Neural progenitor cell (in vitro differentiated cells): ENCODE data around the gene CHRD. TPM values are rescaled to one million over a fixed set of nuclear protein-coding genes. Genes with fewer than 3 reads are reported as not detected.

Experiments
- DNase-seq: peaks from one replicate; pipeline ENCODE4 v3.0.0-alpha.2; 2016; ENCODE audit warnings: low spot score
- H2AFZ ChIP-seq: fragments of 200-600 bp; sonication (generic); replicated peaks from 2 replicates; pipeline ENCODE4 v1.6.1; 2016; ENCODE audit warnings: antibody characterized with exemption
- H3F3A ChIP-seq: fragments of 200-600 bp; sonication (generic); 2 replicates; pipeline ENCODE4 v1.6.1; 2016; ENCODE audit warnings: antibody characterized with exemption, low read depth
- H3K27ac ChIP-seq: fragments of 200-600 bp; sonication (generic); 2 replicates; pipeline ENCODE4 v1.5.1; 2016; ENCODE audit warnings: mild to moderate bottlenecking
- H3K27me3 ChIP-seq: fragments of 200-600 bp; sonication (generic); 2 replicates; pipeline ENCODE4 v1.6.1; 2016; ENCODE audit warnings: mild to moderate bottlenecking, moderate library complexity
- H3K36me3 ChIP-seq: fragments of 200-600 bp; sonication (generic); 2 replicates; pipeline ENCODE4 v1.5.1; 2016
- H3K4me1 ChIP-seq: fragments of 200-600 bp; sonication (generic); 2 replicates; pipeline ENCODE4 v1.6.1; 2016; ENCODE audit warnings: mixed run types
- H3K4me2 ChIP-seq: fragments of 200-600 bp; sonication (generic); 2 replicates; pipeline ENCODE4 v1.6.1; 2016
- H3K4me3 ChIP-seq: fragments of 200-600 bp; sonication (generic); 2 replicates; pipeline ENCODE4 v1.5.1; 2016
- H3K79me2 ChIP-seq: fragments of 200-600 bp; sonication (generic); 2 replicates; pipeline ENCODE4 v1.6.1; 2016; ENCODE audit warnings: low read depth
- H3K9ac ChIP-seq: fragments of 200-600 bp; sonication (generic); 2 replicates; pipeline ENCODE4 v1.6.1; 2016
- H3K9me3 ChIP-seq: fragments of 200-600 bp; sonication (generic); 2 replicates; pipeline ENCODE4 v1.5.1; 2016; ENCODE audit warnings: low read depth
- H4K20me1 ChIP-seq: fragments of 200-600 bp; sonication (generic); 2 replicates; pipeline ENCODE4 v1.6.1; 2016; ENCODE audit warnings: low read depth
- H3K27ac Mint-ChIP-seq: 3 replicates; pipeline ENCODE4 v1.8.0; 2021; ENCODE audit warnings: mixed read lengths
- H3K27me3 Mint-ChIP-seq: 2 replicates; pipeline ENCODE4 v1.8.0; 2022; ENCODE audit warnings: low read depth, mild to moderate bottlenecking, inconsistent platforms, moderate library complexity, mixed read lengths; ENCODE audit not compliant: insufficient read depth
- H3K36me3 Mint-ChIP-seq: 3 replicates; pipeline ENCODE4 v1.8.0; 2021; ENCODE audit warnings: mixed read lengths
- H3K4me1 Mint-ChIP-seq: 3 replicates; pipeline ENCODE4 v1.8.0; 2021; ENCODE audit warnings: mixed read lengths
- H3K4me3 Mint-ChIP-seq: 3 replicates; pipeline ENCODE4 v1.8.0; 2021; ENCODE audit warnings: mild to moderate bottlenecking, moderate library complexity, mixed read lengths
- H3K9me3 Mint-ChIP-seq: 3 replicates; pipeline ENCODE4 v1.8.0; 2020; ENCODE audit warnings: mixed read lengths
- CTCF ChIP-seq: fragments of 200-600 bp; sonication (generic); IDR thresholded peaks from 2 replicates; pipeline ENCODE4 v1.5.1; 2017; ENCODE audit warnings: antibody characterized with exemption, mild to moderate bottlenecking
- EZH2 ChIP-seq: fragments of 200-600 bp; sonication (generic); IDR thresholded peaks from 2 replicates; pipeline ENCODE4 v1.6.1; 2017; ENCODE audit warnings: antibody characterized with exemption, mild to moderate bottlenecking, moderate library complexity
- EZH2phosphoT487 ChIP-seq: fragments of 200-600 bp; sonication (generic); IDR thresholded peaks from 2 replicates; pipeline ENCODE4 v1.6.1; 2017; ENCODE audit warnings: antibody characterized with exemption
- total RNA-seq: library from RNA; depleted of rRNA; stranded (reverse); fragments of >200 nt; gene quantifications from 2 replicates; pipeline ENCODE4 v1.2.3, GENCODE V29; 2015; ENCODE audit warnings: low replicate concordance

CHRD gene
- total RNA-seq, 1 donor from 2014 or later, result 2.3 TPM

- peak overlapping the region; percentile 66 for H3K9ac ChIP-seq
- H3K9me3 Mint-ChIP-seq, result no peaks in the 10 kb centered on the region
- H3F3A ChIP-seq, result peaks cover 37% of the 10 kb centered on the region
- no peak for DNase-seq
- H3K79me2 ChIP-seq, result peaks cover 61% of the 10 kb centered on the region
- H3K4me1 ChIP-seq, result peaks cover 23% of the 10 kb centered on the region
- peak overlapping the region; percentile 53 for H3K27ac Mint-ChIP-seq
- H2AFZ ChIP-seq, result no peak overlapping the region
- peak overlapping the region; percentile 86 for H3K4me3 ChIP-seq
- H3K27ac ChIP-seq, result no peak overlapping the region
- H3K27me3 ChIP-seq, result no peaks in the 10 kb centered on the region
- H3K36me3 Mint-ChIP-seq, result peaks cover 15% of the 10 kb centered on the region
- H3K36me3 ChIP-seq, result peaks cover 7% of the 10 kb centered on the region
- H4K20me1 ChIP-seq, result peaks cover 4% of the 10 kb centered on the region
- H3K27me3 Mint-ChIP-seq, result peaks cover 15% of the 10 kb centered on the region
- peaks cover 33% of the 10 kb centered on the region for H3K4me1 Mint-ChIP-seq
- H3K9me3 ChIP-seq, result no peaks in the 10 kb centered on the region
- H3K4me2 ChIP-seq, result peak overlapping the region; percentile 84
- H3K4me3 Mint-ChIP-seq, result peak overlapping the region; percentile 94
- TF ChIP-seq CTCF (no peak), EZH2phosphoT487 (no peak), EZH2 (no peak)
These were observed 18.8 kb upstream of the CHRD start for GRCh38 chr3:184360929-184361531.

- peaks cover 61% of the 10 kb centered on the region for H3K79me2 ChIP-seq
- H3K27me3 Mint-ChIP-seq, result peaks cover 15% of the 10 kb centered on the region
- peaks cover 33% of the 10 kb centered on the region for H3K4me1 Mint-ChIP-seq
- peak within 1 kb of the TSS; percentile 97 for H3K27ac Mint-ChIP-seq
- H3K36me3 ChIP-seq, result peaks cover 7% of the 10 kb centered on the region
- H3K27ac ChIP-seq, result peak within 1 kb of the TSS; percentile 100
- peaks cover 23% of the 10 kb centered on the region for H3K4me1 ChIP-seq
- peak within 1 kb of the TSS; percentile 84 for H3K4me2 ChIP-seq
- H3K9me3 ChIP-seq, result no peaks in the 10 kb centered on the region
- H3K27me3 ChIP-seq, result no peaks in the 10 kb centered on the region
- peak; percentile 93 for DNase-seq
- peak within 1 kb of the TSS; percentile 98 for H3K4me3 Mint-ChIP-seq
- H3K4me3 ChIP-seq, result peak within 1 kb of the TSS; percentile 86
- H3K9ac ChIP-seq, result peak within 1 kb of the TSS; percentile 87
- H3K9me3 Mint-ChIP-seq, result no peaks in the 10 kb centered on the region
- peaks cover 4% of the 10 kb centered on the region for H4K20me1 ChIP-seq
- H2AFZ ChIP-seq, result peak within 1 kb of the TSS; percentile 32
- peaks cover 37% of the 10 kb centered on the region for H3F3A ChIP-seq
- TF ChIP-seq EZH2phosphoT487 (no peak), CTCF (no peak), EZH2 (no peak)
- peaks cover 16% of the 10 kb centered on the region for H3K36me3 Mint-ChIP-seq
These were observed 18.3 kb upstream of the CHRD start, which contains the start of the genes CLCN2 and POLR2H for GRCh38 chr3:184361532-184361931. Gene CLCN2 (minus strand): TSS chr3:184361605. CDS start chr3:184361479, 126 bp downstream. Gene POLR2H (plus strand): TSS chr3:184361710. CDS start chr3:184363493, 1,783 bp downstream.

DNA sequence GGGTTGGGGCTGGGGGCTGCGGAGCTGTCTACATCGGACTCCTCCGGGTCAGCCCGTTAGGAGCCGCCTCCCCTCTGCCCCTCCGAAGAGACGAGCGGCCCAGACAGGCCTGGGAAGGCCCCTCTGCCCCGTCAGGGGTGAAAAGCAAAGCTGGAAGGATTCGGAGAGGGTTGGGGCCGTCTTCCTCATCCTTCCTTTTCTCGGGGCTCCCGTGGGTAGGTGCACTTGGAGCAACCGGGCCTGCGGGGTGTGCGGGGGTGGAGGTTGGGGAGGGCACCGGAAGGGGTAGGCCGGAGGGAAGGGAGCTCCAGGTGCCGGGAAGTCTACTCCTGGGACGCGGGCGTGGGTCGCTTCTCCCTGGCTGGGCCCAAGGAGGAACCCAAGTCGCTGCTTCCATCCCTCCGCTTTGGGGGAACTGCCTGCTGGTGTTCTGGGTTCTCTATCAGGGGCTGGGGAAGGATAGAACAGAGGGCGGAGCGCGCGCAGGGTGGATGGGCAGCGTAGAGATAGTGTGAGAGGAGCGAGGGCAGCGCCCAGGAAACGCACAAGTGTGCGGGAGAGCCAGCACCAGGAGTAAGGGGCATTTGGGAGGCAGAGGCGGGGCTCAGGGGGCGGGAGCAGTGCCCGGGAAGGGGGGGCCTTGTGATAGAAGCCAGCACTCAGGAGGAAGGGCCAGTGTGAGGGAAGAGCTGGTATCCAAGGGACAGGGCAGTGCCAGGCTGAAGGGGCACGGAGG is 17.8 kb upstream of the CHRD start:
- Mint-ChIP-seq H3K27me3 (peaks cover 15% of the 10 kb centered on the region), H3K4me3 (peak overlapping the region; percentile 98), H3K27ac (peak overlapping the region; percentile 97), H3K9me3 (no peaks in the 10 kb centered on the region), H3K4me1 (peaks cover 33% of the 10 kb centered on the region), H3K36me3 (peaks cover 22% of the 10 kb centered on the region)
- H3K9ac ChIP-seq, result peak overlapping the region; percentile 87
- H2AFZ ChIP-seq, result peak overlapping the region; percentile 32
- TF ChIP-seq EZH2phosphoT487, result no peak
- TF ChIP-seq EZH2, result no peak
- no peak for TF ChIP-seq CTCF
- DNase-seq, result peak; percentile 78
- H3K27ac ChIP-seq, result peak overlapping the region; percentile 100
- peak overlapping the region; percentile 86 for H3K4me3 ChIP-seq
- H3K36me3 ChIP-seq, result peaks cover 7% of the 10 kb centered on the region
- no peaks in the 10 kb centered on the region for H3K9me3 ChIP-seq
- no peaks in the 10 kb centered on the region for H3K27me3 ChIP-seq
- peaks cover 4% of the 10 kb centered on the region for H4K20me1 ChIP-seq
- peaks cover 37% of the 10 kb centered on the region for H3F3A ChIP-seq
- peak overlapping the region; percentile 84 for H3K4me2 ChIP-seq
- H3K79me2 ChIP-seq, result peaks cover 61% of the 10 kb centered on the region
- H3K4me1 ChIP-seq, result peaks cover 23% of the 10 kb centered on the region
